ENCODE measurements around the gene CYP2E1.

GRCh38 chr10:133528845-133529575 lies 1.8 kb downstream of the CYP2E1 start:
- TF ChIP-seq CTCF (IDR thresholded peaks at IDR 0.05) (no peak), EZH2 (IDR thresholded peaks at IDR 0.05) (no peak), EZH2phosphoT487 (IDR thresholded peaks at IDR 0.05) (no peak)
